ENCODE data around the gene PITX3. TPM values are rescaled to one million over a fixed set of nuclear protein-coding genes. Genes with fewer than 3 reads are reported as not detected.

Gene PITX3
- total RNA-seq, 2 donors from 2014 or later = not detected

GRCh38 chr10:102227050-102227449, 14.3 kb downstream of the PITX3 start:
- DNase-seq = no peak
- Mint-ChIP-seq H3K36me3 (ENCODE audit: low read depth) (no peaks in the 10 kb centered on the region), H3K9me3 (no peaks in the 10 kb centered on the region), H3K27ac (no peak overlapping the region), H3K27me3 (ENCODE audit: insufficient read depth) (peaks cover 94% of the 10 kb centered on the region), H3K4me1 (no peaks in the 10 kb centered on the region), H3K4me3 (no peak overlapping the region)
- no peak overlapping the region for H3K4me3 ChIP-seq (ENCODE audit: low read length)
- H3K4me1 ChIP-seq (ENCODE audit: control insufficient read depth, insufficient read depth, low read length) = no peaks in the 10 kb centered on the region
- WGBS, 2 experiments (ENCODE audit: insufficient coverage in 1 of 2, insufficient read length in 1 of 2) = 83 to 88% methylated on average over 6 to 8 of the region's 8 CpGs
- TF ChIP-seq, protein P1, sequence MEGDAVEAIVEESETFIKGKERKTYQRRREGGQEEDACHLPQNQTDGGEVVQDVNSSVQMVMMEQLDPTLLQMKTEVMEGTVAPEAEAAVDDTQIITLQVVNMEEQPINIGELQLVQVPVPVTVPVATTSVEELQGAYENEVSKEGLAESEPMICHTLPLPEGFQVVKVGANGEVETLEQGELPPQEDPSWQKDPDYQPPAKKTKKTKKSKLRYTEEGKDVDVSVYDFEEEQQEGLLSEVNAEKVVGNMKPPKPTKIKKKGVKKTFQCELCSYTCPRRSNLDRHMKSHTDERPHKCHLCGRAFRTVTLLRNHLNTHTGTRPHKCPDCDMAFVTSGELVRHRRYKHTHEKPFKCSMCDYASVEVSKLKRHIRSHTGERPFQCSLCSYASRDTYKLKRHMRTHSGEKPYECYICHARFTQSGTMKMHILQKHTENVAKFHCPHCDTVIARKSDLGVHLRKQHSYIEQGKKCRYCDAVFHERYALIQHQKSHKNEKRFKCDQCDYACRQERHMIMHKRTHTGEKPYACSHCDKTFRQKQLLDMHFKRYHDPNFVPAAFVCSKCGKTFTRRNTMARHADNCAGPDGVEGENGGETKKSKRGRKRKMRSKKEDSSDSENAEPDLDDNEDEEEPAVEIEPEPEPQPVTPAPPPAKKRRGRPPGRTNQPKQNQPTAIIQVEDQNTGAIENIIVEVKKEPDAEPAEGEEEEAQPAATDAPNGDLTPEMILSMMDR (conservative IDR thresholded peaks at IDR 0.05) = no peak
- H3K27me3 ChIP-seq (ENCODE audit: control insufficient read depth, insufficient read depth, low read length, poor library complexity, severe bottlenecking) = peaks cover 97% of the 10 kb centered on the region
- no peaks in the 10 kb centered on the region for H3K9me3 ChIP-seq (ENCODE audit: control insufficient read depth, low read length)
- H3K9ac ChIP-seq (ENCODE audit: extremely low read depth, low read length, poor library complexity, severe bottlenecking) = no peak overlapping the region
- H3K27ac ChIP-seq (ENCODE audit: low read depth, low read length) = no peak overlapping the region
- no peaks in the 10 kb centered on the region for H3K36me3 ChIP-seq (ENCODE audit: control insufficient read depth, insufficient read depth, low read length)

DNA sequence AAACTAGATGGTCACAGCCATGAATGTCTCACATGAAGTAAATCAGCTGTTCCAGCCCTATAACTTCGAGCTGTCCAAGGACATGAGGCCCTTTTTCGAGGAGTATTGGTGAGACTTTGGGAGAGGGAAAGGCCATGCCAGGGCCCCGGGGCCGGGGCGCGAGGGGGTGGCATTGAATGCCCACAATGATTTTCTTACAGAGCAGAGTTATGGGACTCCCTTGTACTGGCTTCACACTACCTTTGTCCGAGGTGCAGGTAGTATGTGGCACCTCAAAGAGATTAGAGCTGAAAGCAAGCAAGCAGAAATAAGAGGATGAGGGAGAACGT, 14.8 kb downstream of the PITX3 start:
- H3K27me3 Mint-ChIP-seq (ENCODE audit: insufficient read depth) = peaks cover 91% of the 10 kb centered on the region
- H3K27me3 ChIP-seq (ENCODE audit: control insufficient read depth, insufficient read depth, low read length, poor library complexity, severe bottlenecking) = peaks cover 97% of the 10 kb centered on the region
- WGBS, 2 experiments (ENCODE audit: insufficient coverage in 1 of 2, insufficient read length in 1 of 2) = 55 to 79% methylated on average over 4 to 8 of the region's 8 CpGs
- no peak for DNase-seq
- no peak overlapping the region for H3K4me3 ChIP-seq (ENCODE audit: low read length)
- H3K4me3 Mint-ChIP-seq = peak overlapping the region; percentile 37
- H3K4me1 ChIP-seq (ENCODE audit: control insufficient read depth, insufficient read depth, low read length) = no peaks in the 10 kb centered on the region
- H3K36me3 ChIP-seq (ENCODE audit: control insufficient read depth, insufficient read depth, low read length) = no peaks in the 10 kb centered on the region
- no peaks in the 10 kb centered on the region for H3K9me3 Mint-ChIP-seq
- H3K27ac Mint-ChIP-seq = no peak overlapping the region
- no peaks in the 10 kb centered on the region for H3K36me3 Mint-ChIP-seq (ENCODE audit: low read depth)
- no peak overlapping the region for H3K27ac ChIP-seq (ENCODE audit: low read depth, low read length)
- H3K9ac ChIP-seq (ENCODE audit: extremely low read depth, low read length, poor library complexity, severe bottlenecking) = no peak overlapping the region
- H3K4me1 Mint-ChIP-seq = no peaks in the 10 kb centered on the region
- TF ChIP-seq, protein P1 (conservative IDR thresholded peaks at IDR 0.05) = no peak
- H3K9me3 ChIP-seq (ENCODE audit: control insufficient read depth, low read length) = no peaks in the 10 kb centered on the region

GRCh38 chr10:102225646-102226541, 15.4 kb downstream of the PITX3 start, which contains the start of gene ELOVL3:
Gene ELOVL3, plus strand, starts transcription at chr10:102226299. Its CDS starts 250 bp downstream, at chr10:102226549.
- 9 to 11% methylated on average over 25 to 47 of the region's 47 CpGs for WGBS, 2 experiments (ENCODE audit: insufficient coverage in 1 of 2, insufficient read length in 1 of 2)
- H3K27me3 ChIP-seq (ENCODE audit: control insufficient read depth, insufficient read depth, low read length, poor library complexity, severe bottlenecking) = peaks cover 97% of the 10 kb centered on the region
- no peaks in the 10 kb centered on the region for H3K9me3 Mint-ChIP-seq
- no peaks in the 10 kb centered on the region for H3K4me1 ChIP-seq (ENCODE audit: control insufficient read depth, insufficient read depth, low read length)
- peak within 1 kb of the TSS; percentile 37 for H3K4me3 Mint-ChIP-seq
- H3K4me1 Mint-ChIP-seq = no peaks in the 10 kb centered on the region
- peak; percentile 98 for DNase-seq
- no peak within 1 kb of the TSS for H3K27ac Mint-ChIP-seq
- TF ChIP-seq, protein P1 (conservative IDR thresholded peaks at IDR 0.05) = no peak
- no peaks in the 10 kb centered on the region for H3K9me3 ChIP-seq (ENCODE audit: control insufficient read depth, low read length)
- H3K27me3 Mint-ChIP-seq (ENCODE audit: insufficient read depth) = peaks cover 91% of the 10 kb centered on the region
- no peaks in the 10 kb centered on the region for H3K36me3 Mint-ChIP-seq (ENCODE audit: low read depth)
- no peaks in the 10 kb centered on the region for H3K36me3 ChIP-seq (ENCODE audit: control insufficient read depth, insufficient read depth, low read length)
- H3K27ac ChIP-seq (ENCODE audit: low read depth, low read length) = no peak within 1 kb of the TSS
- H3K4me3 ChIP-seq (ENCODE audit: low read length) = peak within 1 kb of the TSS; percentile 68
- no peak within 1 kb of the TSS for H3K9ac ChIP-seq (ENCODE audit: extremely low read depth, low read length, poor library complexity, severe bottlenecking)
